Activated CD4-positive, alpha-beta T cell treated with anti-CD3 and anti-CD28 coated beads, Interleukin-2, amount 10 ng/mL, durations not matched to agents 24 days and 14 days (primary cell): ENCODE results near the gene SFRP2. TPM values are rescaled to one million over a fixed set of nuclear protein-coding genes. Genes with fewer than 3 reads are reported as not detected.

Experiments
- DNase-seq: peaks from one replicate; pipeline ENCODE4 v3.0.0; 2022
- H3K27ac Mint-ChIP-seq: one replicate; pipeline ENCODE4 v1.8.0; 2022; ENCODE audit warnings: mild to moderate bottlenecking, mixed read lengths
- H3K27me3 Mint-ChIP-seq: one replicate; pipeline ENCODE4 v1.8.0; 2022; ENCODE audit warnings: mixed read lengths
- H3K36me3 Mint-ChIP-seq: one replicate; pipeline ENCODE4 v1.8.0; 2022; ENCODE audit warnings: low read depth, mild to moderate bottlenecking, mixed read lengths
- H3K4me1 Mint-ChIP-seq: one replicate; pipeline ENCODE4 v1.8.0; 2021; ENCODE audit warnings: mixed read lengths
- H3K4me3 Mint-ChIP-seq: one replicate; pipeline ENCODE4 v1.8.0; 2022; ENCODE audit warnings: mild to moderate bottlenecking, moderate library complexity, mixed read lengths
- H3K9me3 Mint-ChIP-seq: one replicate; pipeline ENCODE4 v1.8.0; 2021; ENCODE audit warnings: mixed read lengths
- intact Hi-C: fragments of 100-400 bp; cut with micrococcal nuclease; formaldehyde crosslinking; loops from one replicate; pipeline ENCODE4 v1.15.1; 2023
- total RNA-seq: library from RNA; stranded (reverse); gene quantifications from 2 replicates; pipeline ENCODE4 v1.2.3, GENCODE V29; 2022

Gene SFRP2
- total RNA-seq, 1 donor from 2014 or later: not detected

- DNase-seq: no peak
- H3K4me1 Mint-ChIP-seq: peaks cover 23% of the 10 kb centered on the region
- no peak overlapping the region for H3K27ac Mint-ChIP-seq
- no peak overlapping the region for H3K4me3 Mint-ChIP-seq
- no peaks in the 10 kb centered on the region for H3K36me3 Mint-ChIP-seq
- intact Hi-C loops: loop anchor here (5.0 to 10.0 kb wide), 3 partner anchors 235 to 952 kb away; partner anchors contain the start of genes DCHS2 and LRAT
- no peaks in the 10 kb centered on the region for H3K9me3 Mint-ChIP-seq
- peaks cover 92% of the 10 kb centered on the region for H3K27me3 Mint-ChIP-seq
Observed at GRCh38 chr4:153789741-153790499, 1.0 kb upstream of the SFRP2 start.

GRCh38 chr4:153788051-153788412 is 851 bp downstream of the SFRP2 start:
- no peaks in the 10 kb centered on the region for H3K9me3 Mint-ChIP-seq
- peaks cover 88% of the 10 kb centered on the region for H3K27me3 Mint-ChIP-seq
- intact Hi-C loops: loop anchor here (5.0 to 10.0 kb wide), 3 partner anchors 237 to 954 kb away; partner anchors contain the start of genes DCHS2 and LRAT
- H3K36me3 Mint-ChIP-seq: no peaks in the 10 kb centered on the region
- H3K4me3 Mint-ChIP-seq: no peak overlapping the region
- DNase-seq: no peak
- H3K27ac Mint-ChIP-seq: peak overlapping the region; percentile 34
- peaks cover 23% of the 10 kb centered on the region for H3K4me1 Mint-ChIP-seq

- DNase-seq: no peak
- no peaks in the 10 kb centered on the region for H3K36me3 Mint-ChIP-seq
- peaks cover 21% of the 10 kb centered on the region for H3K4me1 Mint-ChIP-seq
- no peak overlapping the region for H3K27ac Mint-ChIP-seq
- no peak overlapping the region for H3K4me3 Mint-ChIP-seq
- H3K9me3 Mint-ChIP-seq: no peaks in the 10 kb centered on the region
- intact Hi-C loops: loop anchor here (5.0 to 10.0 kb wide), 3 partner anchors 237 to 955 kb away; partner anchors contain the start of genes DCHS2 and LRAT
- peaks cover 86% of the 10 kb centered on the region for H3K27me3 Mint-ChIP-seq
Observed at GRCh38 chr4:153787575-153787974, 1.3 kb downstream of the SFRP2 start.

- Mint-ChIP-seq H3K27ac (no peak overlapping the region), H3K36me3 (no peaks in the 10 kb centered on the region), H3K9me3 (no peaks in the 10 kb centered on the region), H3K4me1 (peaks cover 18% of the 10 kb centered on the region), H3K4me3 (no peak overlapping the region), H3K27me3 (peaks cover 85% of the 10 kb centered on the region)
- peak; percentile 40 for DNase-seq
- intact Hi-C loops: loop anchor here (5.0 to 10.0 kb wide), 3 partner anchors 238 to 955 kb away; partner anchors contain the start of genes DCHS2 and LRAT
Observed at GRCh38 chr4:153787061-153787560, 1.8 kb downstream of the SFRP2 start.

- H3K4me3 Mint-ChIP-seq: no peak overlapping the region
- no peaks in the 10 kb centered on the region for H3K9me3 Mint-ChIP-seq
- intact Hi-C loops: loop anchor here (5.0 to 10.0 kb wide), 3 partner anchors 239 to 956 kb away; partner anchors contain the start of genes DCHS2 and LRAT
- DNase-seq: peak; percentile 41
- no peak overlapping the region for H3K27ac Mint-ChIP-seq
- H3K27me3 Mint-ChIP-seq: peaks cover 83% of the 10 kb centered on the region
- peaks cover 11% of the 10 kb centered on the region for H3K4me1 Mint-ChIP-seq
- no peaks in the 10 kb centered on the region for H3K36me3 Mint-ChIP-seq
Observed at GRCh38 chr4:153785910-153786721, 2.8 kb downstream of the SFRP2 start.

GRCh38 chr4:153784166-153784699 is 4.7 kb downstream of the SFRP2 start:
- intact Hi-C loops: loop anchor here (10.0 kb wide), 1 partner anchor 241 kb away; no protein-coding TSS in a partner anchor
- H3K9me3 Mint-ChIP-seq: no peaks in the 10 kb centered on the region
- H3K27ac Mint-ChIP-seq: no peak overlapping the region
- peaks cover 78% of the 10 kb centered on the region for H3K27me3 Mint-ChIP-seq
- DNase-seq: peak; percentile 52
- H3K36me3 Mint-ChIP-seq: no peaks in the 10 kb centered on the region
- peaks cover 8% of the 10 kb centered on the region for H3K4me1 Mint-ChIP-seq
- no peak overlapping the region for H3K4me3 Mint-ChIP-seq

- Mint-ChIP-seq H3K4me3 (no peak overlapping the region), H3K27ac (no peak overlapping the region), H3K27me3 (peaks cover 73% of the 10 kb centered on the region), H3K36me3 (no peaks in the 10 kb centered on the region), H3K9me3 (peaks cover 3% of the 10 kb centered on the region), H3K4me1 (no peaks in the 10 kb centered on the region)
- intact Hi-C loops: loop anchor here (10.0 kb wide), 1 partner anchor 242 kb away; no protein-coding TSS in a partner anchor
- peak; percentile 19 for DNase-seq
Observed at GRCh38 chr4:153782581-153782980, 6.3 kb downstream of the SFRP2 start.

GRCh38 chr4:153781717-153782416 is 7.0 kb downstream of the SFRP2 start:
- Mint-ChIP-seq H3K36me3 (no peaks in the 10 kb centered on the region), H3K27me3 (peaks cover 69% of the 10 kb centered on the region), H3K4me1 (no peaks in the 10 kb centered on the region), H3K9me3 (peaks cover 3% of the 10 kb centered on the region), H3K4me3 (no peak overlapping the region), H3K27ac (no peak overlapping the region)
- DNase-seq: peak; percentile 22
- intact Hi-C loops: loop anchor here (10.0 kb wide), 1 partner anchor 243 kb away; no protein-coding TSS in a partner anchor

- Mint-ChIP-seq H3K27ac (no peak overlapping the region), H3K27me3 (peaks cover 68% of the 10 kb centered on the region), H3K4me3 (no peak overlapping the region), H3K9me3 (peaks cover 3% of the 10 kb centered on the region), H3K4me1 (no peaks in the 10 kb centered on the region), H3K36me3 (no peaks in the 10 kb centered on the region)
- intact Hi-C loops: loop anchor here (10.0 kb wide), 1 partner anchor 244 kb away; no protein-coding TSS in a partner anchor
- peak; percentile 45 for DNase-seq
Observed at GRCh38 chr4:153781280-153781679, 7.6 kb downstream of the SFRP2 start.

GRCh38 chr4:153780876-153781275 is 8.0 kb downstream of the SFRP2 start:
- Mint-ChIP-seq H3K9me3 (peaks cover 3% of the 10 kb centered on the region), H3K27me3 (peaks cover 67% of the 10 kb centered on the region), H3K36me3 (no peaks in the 10 kb centered on the region), H3K4me1 (no peaks in the 10 kb centered on the region), H3K4me3 (no peak overlapping the region), H3K27ac (no peak overlapping the region)
- peak; percentile 24 for DNase-seq
- intact Hi-C loops: loop anchor here (10.0 kb wide), 1 partner anchor 244 kb away; no protein-coding TSS in a partner anchor

- peaks cover 3% of the 10 kb centered on the region for H3K9me3 Mint-ChIP-seq
- DNase-seq: no peak
- no peak overlapping the region for H3K4me3 Mint-ChIP-seq
- H3K4me1 Mint-ChIP-seq: no peaks in the 10 kb centered on the region
- H3K36me3 Mint-ChIP-seq: no peaks in the 10 kb centered on the region
- peaks cover 65% of the 10 kb centered on the region for H3K27me3 Mint-ChIP-seq
- intact Hi-C loops: loop anchor here (10.0 kb wide), 1 partner anchor 245 kb away; no protein-coding TSS in a partner anchor
- no peak overlapping the region for H3K27ac Mint-ChIP-seq
Observed at GRCh38 chr4:153780221-153780620, 8.7 kb downstream of the SFRP2 start.

GRCh38 chr4:153778383-153778782 is 10.5 kb downstream of the SFRP2 start:
- Mint-ChIP-seq H3K36me3 (no peaks in the 10 kb centered on the region), H3K9me3 (peaks cover 3% of the 10 kb centered on the region), H3K4me1 (no peaks in the 10 kb centered on the region), H3K4me3 (no peak overlapping the region), H3K27me3 (peaks cover 56% of the 10 kb centered on the region), H3K27ac (no peak overlapping the region)
- no peak for DNase-seq
- intact Hi-C loops: no loop called here

GRCh38 chr4:153777421-153777820 is 11.5 kb downstream of the SFRP2 start:
- intact Hi-C loops: no loop called here
- H3K4me3 Mint-ChIP-seq: no peak overlapping the region
- DNase-seq: no peak
- H3K9me3 Mint-ChIP-seq: peaks cover 3% of the 10 kb centered on the region
- H3K4me1 Mint-ChIP-seq: no peaks in the 10 kb centered on the region
- no peaks in the 10 kb centered on the region for H3K36me3 Mint-ChIP-seq
- H3K27me3 Mint-ChIP-seq: peaks cover 59% of the 10 kb centered on the region
- H3K27ac Mint-ChIP-seq: no peak overlapping the region
